Measurements from ENCODE around the gene GNPTG.

DNA sequence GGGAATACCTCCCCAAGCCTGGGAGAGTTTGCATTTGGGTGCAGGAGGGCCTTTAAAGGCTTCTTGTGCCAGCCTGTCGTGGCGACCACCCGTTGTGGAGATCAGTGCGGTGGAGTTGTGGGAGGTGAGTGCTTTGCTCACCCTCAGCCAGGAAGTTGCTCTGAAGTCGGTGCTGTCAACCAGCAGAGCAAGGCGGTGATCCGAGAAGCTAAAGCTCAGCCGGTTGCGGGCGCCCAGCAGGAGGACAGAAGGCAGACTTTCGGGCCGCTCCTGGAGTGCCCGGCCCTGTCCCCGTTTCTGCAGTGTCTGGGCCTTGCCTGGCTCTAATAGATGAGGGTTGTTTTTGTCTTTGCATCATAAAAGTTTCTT is 40.9 kb upstream of the GNPTG start:
- TF ChIP-seq CTCF (IDR thresholded peaks at IDR 0.05) (no peak), POLR2A (IDR thresholded peaks at IDR 0.05) (no peak)
